Activated T-helper 17 cell treated with anti-CD3 and anti-CD28 coated beads, Interleukin-2, amount 50 U/mL, for 72 hours (primary cell): ENCODE results near the gene ESPN. TPM values are rescaled to one million over a fixed set of nuclear protein-coding genes. Genes with fewer than 3 reads are reported as not detected.
"Not testable (repeated sequence)": the region's sequence is repeated elsewhere in the genome, so short reads cannot be mapped to it uniquely, and the experiment has no call there.

Experiments
- ATAC-seq: fragments of 150-1000 bp; cut with Tn5 transposase; replicated peaks from 2 replicates; pipeline ENCODE4 v1.10.0; 2021; ENCODE audit warnings: mild to moderate bottlenecking, moderate library complexity
- H3K27ac Mint-ChIP-seq: one replicate; pipeline ENCODE4 v1.8.0; 2022; ENCODE audit warnings: mixed read lengths
- H3K27me3 Mint-ChIP-seq: one replicate; pipeline ENCODE4 v1.8.0; 2022; ENCODE audit warnings: mixed read lengths
- H3K36me3 Mint-ChIP-seq: one replicate; pipeline ENCODE4 v1.8.0; 2022; ENCODE audit warnings: low read depth, mild to moderate bottlenecking, mixed read lengths
- H3K4me1 Mint-ChIP-seq: one replicate; pipeline ENCODE4 v1.8.0; 2022; ENCODE audit warnings: mixed read lengths
- H3K4me3 Mint-ChIP-seq: one replicate; pipeline ENCODE4 v1.8.0; 2022; ENCODE audit warnings: mild to moderate bottlenecking, mixed read lengths
- H3K9me3 Mint-ChIP-seq: one replicate; pipeline ENCODE4 v1.8.0; 2022; ENCODE audit warnings: mixed read lengths
- total RNA-seq, 2 donors: library from RNA; stranded (reverse); gene quantifications; one replicate each; pipeline ENCODE4 v1.2.3, GENCODE V29; 2022

The ESPN gene
- total RNA-seq, 2 donors from 2014 or later = 0.71 to 3.5 TPM

- Mint-ChIP-seq H3K4me1 (peaks cover 8% of the 10 kb centered on the region), H3K27me3 (no peaks in the 10 kb centered on the region), H3K9me3 (no peaks in the 10 kb centered on the region), H3K27ac (peak overlapping the region; percentile 82), H3K4me3 (peak overlapping the region; percentile 72), H3K36me3 (no peaks in the 10 kb centered on the region)
- no peak for ATAC-seq
Measured at GRCh38 chr1:6491966-6492365, 67.4 kb downstream of the ESPN start.

GRCh38 chr1:6493834-6494223, 69.3 kb downstream of the ESPN start:
- not testable (repeated sequence) for ATAC-seq, H3K27ac Mint-ChIP-seq, H3K4me3 Mint-ChIP-seq, H3K36me3 Mint-ChIP-seq, H3K9me3 Mint-ChIP-seq, H3K27me3 Mint-ChIP-seq
- peaks cover 13% of the 10 kb centered on the region for H3K4me1 Mint-ChIP-seq

GRCh38 chr1:6494627-6495026, 70.1 kb downstream of the ESPN start:
- Mint-ChIP-seq H3K27me3 (no peaks in the 10 kb centered on the region), H3K4me3 (no peak overlapping the region), H3K4me1 (peaks cover 13% of the 10 kb centered on the region), H3K9me3 (no peaks in the 10 kb centered on the region), H3K36me3 (no peaks in the 10 kb centered on the region), H3K27ac (no peak overlapping the region)
- no peak for ATAC-seq

GRCh38 chr1:6495041-6495441, 70.5 kb downstream of the ESPN start:
- no peak overlapping the region for H3K4me3 Mint-ChIP-seq
- H3K9me3 Mint-ChIP-seq = no peaks in the 10 kb centered on the region
- no peaks in the 10 kb centered on the region for H3K27me3 Mint-ChIP-seq
- H3K4me1 Mint-ChIP-seq = peaks cover 13% of the 10 kb centered on the region
- ATAC-seq = no peak
- H3K27ac Mint-ChIP-seq = no peak overlapping the region
- no peaks in the 10 kb centered on the region for H3K36me3 Mint-ChIP-seq

- Mint-ChIP-seq H3K27ac (no peak overlapping the region), H3K27me3 (no peaks in the 10 kb centered on the region), H3K4me1 (peaks cover 13% of the 10 kb centered on the region), H3K4me3 (peak overlapping the region; percentile 21), H3K36me3 (no peaks in the 10 kb centered on the region), H3K9me3 (no peaks in the 10 kb centered on the region)
- ATAC-seq = no peak
Measured at GRCh38 chr1:6495540-6496364, 71.2 kb downstream of the ESPN start.

GRCh38 chr1:6496365-6496721, 71.8 kb downstream of the ESPN start:
- ATAC-seq = no peak
- no peaks in the 10 kb centered on the region for H3K27me3 Mint-ChIP-seq
- H3K4me1 Mint-ChIP-seq = peaks cover 11% of the 10 kb centered on the region
- no peaks in the 10 kb centered on the region for H3K9me3 Mint-ChIP-seq
- no peak overlapping the region for H3K27ac Mint-ChIP-seq
- peak overlapping the region; percentile 21 for H3K4me3 Mint-ChIP-seq
- no peaks in the 10 kb centered on the region for H3K36me3 Mint-ChIP-seq

- no peaks in the 10 kb centered on the region for H3K27me3 Mint-ChIP-seq
- H3K4me1 Mint-ChIP-seq = peaks cover 6% of the 10 kb centered on the region
- ATAC-seq = no peak
- H3K27ac Mint-ChIP-seq = no peak overlapping the region
- H3K4me3 Mint-ChIP-seq = peak overlapping the region; percentile 21
- no peaks in the 10 kb centered on the region for H3K36me3 Mint-ChIP-seq
- H3K9me3 Mint-ChIP-seq = no peaks in the 10 kb centered on the region
Measured at GRCh38 chr1:6496890-6497214, 72.3 kb downstream of the ESPN start.

- Mint-ChIP-seq H3K4me3 (peak overlapping the region; percentile 58), H3K27ac (peak overlapping the region; percentile 30), H3K36me3 (no peaks in the 10 kb centered on the region), H3K4me1 (peaks cover 5% of the 10 kb centered on the region), H3K9me3 (no peaks in the 10 kb centered on the region), H3K27me3 (no peaks in the 10 kb centered on the region)
- ATAC-seq = peak; percentile 74
Measured at GRCh38 chr1:6497215-6497866, 72.8 kb downstream of the ESPN start.

- Mint-ChIP-seq H3K4me1 (peaks cover 5% of the 10 kb centered on the region), H3K27me3 (no peaks in the 10 kb centered on the region), H3K9me3 (no peaks in the 10 kb centered on the region), H3K4me3 (peak overlapping the region; percentile 58), H3K36me3 (no peaks in the 10 kb centered on the region), H3K27ac (peak overlapping the region; percentile 30)
- no peak for ATAC-seq
Measured at GRCh38 chr1:6497867-6498575, 73.4 kb downstream of the ESPN start.

- Mint-ChIP-seq H3K27me3 (no peaks in the 10 kb centered on the region), H3K9me3 (no peaks in the 10 kb centered on the region), H3K4me3 (peak overlapping the region; percentile 58), H3K4me1 (peaks cover 5% of the 10 kb centered on the region), H3K27ac (no peak overlapping the region), H3K36me3 (no peaks in the 10 kb centered on the region)
- no peak for ATAC-seq
Measured at GRCh38 chr1:6498576-6499111, 74.1 kb downstream of the ESPN start.

GRCh38 chr1:6499296-6499695, 74.7 kb downstream of the ESPN start:
- no peaks in the 10 kb centered on the region for H3K27me3 Mint-ChIP-seq
- H3K27ac Mint-ChIP-seq = no peak overlapping the region
- no peak overlapping the region for H3K4me3 Mint-ChIP-seq
- no peak for ATAC-seq
- H3K36me3 Mint-ChIP-seq = no peaks in the 10 kb centered on the region
- H3K4me1 Mint-ChIP-seq = peaks cover 5% of the 10 kb centered on the region
- no peaks in the 10 kb centered on the region for H3K9me3 Mint-ChIP-seq

GRCh38 chr1:6500544-6501278, 76.1 kb downstream of the ESPN start:
- Mint-ChIP-seq H3K36me3 (no peaks in the 10 kb centered on the region), H3K27me3 (no peaks in the 10 kb centered on the region), H3K4me3 (no peak overlapping the region), H3K4me1 (peaks cover 5% of the 10 kb centered on the region), H3K27ac (no peak overlapping the region), H3K9me3 (no peaks in the 10 kb centered on the region)
- ATAC-seq = no peak

GRCh38 chr1:6501279-6501813, 76.8 kb downstream of the ESPN start:
- ATAC-seq = no peak
- Mint-ChIP-seq H3K27me3 (no peaks in the 10 kb centered on the region), H3K27ac (no peak overlapping the region), H3K4me3 (no peak overlapping the region), H3K36me3 (no peaks in the 10 kb centered on the region), H3K9me3 (no peaks in the 10 kb centered on the region), H3K4me1 (peaks cover 5% of the 10 kb centered on the region)
